Uterus (tissue), 4 donors: Measurements from ENCODE around the gene DNAJB12. TPM values are rescaled to one million over a fixed set of nuclear protein-coding genes. Genes with fewer than 3 reads are reported as not detected.
A peak's percentile ranks its signal among the peaks of the same experiment; 100 is the strongest.

Experiments used
- DNase-seq, 2 donors: peaks; one replicate each; pipeline ENCODE4 v3.0.0-alpha.2; 2019 to 2020
- H3K27ac ChIP-seq, 2 donors: fragments of 200-600 bp; sonication (generic); 1 replicate in 1 of 2; 2 replicates in 1 of 2; pipeline ENCODE4 v1.5.1; 2016 to 2018
- H3K27me3 ChIP-seq, 2 donors: fragments of 200-600 bp; sonication (generic); one replicate each; pipeline ENCODE4 v1.5.1; 2018 to 2019; ENCODE audit warnings: control low read depth in 1 of 2
- H3K36me3 ChIP-seq, 2 donors: fragments of 200-600 bp; sonication (generic); one replicate each; pipeline ENCODE4 v1.5.1; 2019; ENCODE audit warnings: control low read depth in 1 of 2
- H3K4me1 ChIP-seq, 2 donors: fragments of 200-600 bp; sonication (generic); one replicate each; pipeline ENCODE4 v1.5.1; 2018 to 2019; ENCODE audit warnings: control low read depth in 1 of 2
- H3K4me3 ChIP-seq, 2 donors: fragments of 200-600 bp; sonication (generic); 1 replicate in 1 of 2; 2 replicates in 1 of 2; pipeline ENCODE4 v1.5.1; 2018 to 2019; ENCODE audit warnings: mild to moderate bottlenecking in 1 of 2
- H3K9me3 ChIP-seq, 2 donors: fragments of 200-600 bp; sonication (generic); one replicate each; pipeline ENCODE4 v1.5.1; 2019; ENCODE audit warnings: control low read depth in 1 of 2
- POLR2A ChIP-seq, 2 donors: fragments of 450-650 bp; IDR thresholded peaks; one replicate each; pipeline ENCODE4 v1.6.1; 2016; ENCODE audit warnings: antibody characterized with exemption in 2 of 2, mild to moderate bottlenecking in 1 of 2, moderate library complexity in 1 of 2
- intact Hi-C: fragments of 100-400 bp; cut with DNase I; formaldehyde crosslinking; loops from one replicate; pipeline ENCODE4 v1.15.1; 2023; ENCODE audit warnings: low total_unique reads
- total RNA-seq, 4 donors: library from RNA; depleted of rRNA in 3 of 4; stranded (reverse); fragments of >200 nt in 3 of 4; gene quantifications; one replicate each; pipeline versions ENCODE4 v1.1.0 to v1.2.4, GENCODE V29; 2014 to 2023
- TF ChIP-seq, protein P1 (sequence below), 4 experiments: fragments of 200-600 bp in 2 of 4; fragments of 450-650 bp in 2 of 4; sonication (generic) in 2 of 4; IDR thresholded peaks; one replicate each; pipeline ENCODE4 v1.5.1; 2016 to 2019; ENCODE audit warnings: antibody characterized with exemption in 4 of 4, mild to moderate bottlenecking in 2 of 4, moderate library complexity in 1 of 4
- donor health status: DM: yes; HTN: yes; CAD: no.

The DNAJB12 gene
- total RNA-seq, 4 donors from 2014 or later: 18.4 to 34.8 (median 22.7) TPM

DNA sequence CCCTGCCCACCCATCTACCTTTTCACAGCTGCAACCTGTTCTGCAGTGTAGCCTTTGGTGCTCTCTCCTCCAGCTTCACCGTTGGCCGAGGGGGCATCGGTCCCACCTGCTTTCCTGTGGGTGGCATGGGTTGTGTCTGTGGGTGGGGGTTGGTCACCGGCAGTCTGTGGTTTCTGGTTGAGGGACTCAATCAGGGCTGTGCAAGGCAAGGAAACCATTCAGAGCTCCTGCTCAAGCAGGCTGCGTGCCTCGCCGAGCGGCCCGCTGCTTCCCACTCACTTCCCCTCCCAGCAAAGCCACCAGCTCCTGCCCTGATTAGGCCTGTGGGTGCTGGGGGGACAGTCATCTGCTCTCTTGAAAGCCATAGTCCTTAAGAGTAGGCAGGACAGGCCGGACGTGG lies 9.8 kb downstream of the DNAJB12 start:
- Histone ChIP-seq H3K4me1 (no peaks in the 10 kb centered on the region), H3K27ac (no peak overlapping the region), H3K4me3 (no peak overlapping the region), H3K36me3 (no peaks in the 10 kb centered on the region), H3K9me3 (no peaks in the 10 kb centered on the region), H3K27me3 (no peaks in the 10 kb centered on the region)
- DNase-seq: no peak
- TF ChIP-seq, protein P1, sequence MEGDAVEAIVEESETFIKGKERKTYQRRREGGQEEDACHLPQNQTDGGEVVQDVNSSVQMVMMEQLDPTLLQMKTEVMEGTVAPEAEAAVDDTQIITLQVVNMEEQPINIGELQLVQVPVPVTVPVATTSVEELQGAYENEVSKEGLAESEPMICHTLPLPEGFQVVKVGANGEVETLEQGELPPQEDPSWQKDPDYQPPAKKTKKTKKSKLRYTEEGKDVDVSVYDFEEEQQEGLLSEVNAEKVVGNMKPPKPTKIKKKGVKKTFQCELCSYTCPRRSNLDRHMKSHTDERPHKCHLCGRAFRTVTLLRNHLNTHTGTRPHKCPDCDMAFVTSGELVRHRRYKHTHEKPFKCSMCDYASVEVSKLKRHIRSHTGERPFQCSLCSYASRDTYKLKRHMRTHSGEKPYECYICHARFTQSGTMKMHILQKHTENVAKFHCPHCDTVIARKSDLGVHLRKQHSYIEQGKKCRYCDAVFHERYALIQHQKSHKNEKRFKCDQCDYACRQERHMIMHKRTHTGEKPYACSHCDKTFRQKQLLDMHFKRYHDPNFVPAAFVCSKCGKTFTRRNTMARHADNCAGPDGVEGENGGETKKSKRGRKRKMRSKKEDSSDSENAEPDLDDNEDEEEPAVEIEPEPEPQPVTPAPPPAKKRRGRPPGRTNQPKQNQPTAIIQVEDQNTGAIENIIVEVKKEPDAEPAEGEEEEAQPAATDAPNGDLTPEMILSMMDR (IDR thresholded peaks at IDR 0.05): no peak
- TF ChIP-seq POLR2A (IDR thresholded peaks at IDR 0.05): no peak
- intact Hi-C loops: no loop called here

DNA sequence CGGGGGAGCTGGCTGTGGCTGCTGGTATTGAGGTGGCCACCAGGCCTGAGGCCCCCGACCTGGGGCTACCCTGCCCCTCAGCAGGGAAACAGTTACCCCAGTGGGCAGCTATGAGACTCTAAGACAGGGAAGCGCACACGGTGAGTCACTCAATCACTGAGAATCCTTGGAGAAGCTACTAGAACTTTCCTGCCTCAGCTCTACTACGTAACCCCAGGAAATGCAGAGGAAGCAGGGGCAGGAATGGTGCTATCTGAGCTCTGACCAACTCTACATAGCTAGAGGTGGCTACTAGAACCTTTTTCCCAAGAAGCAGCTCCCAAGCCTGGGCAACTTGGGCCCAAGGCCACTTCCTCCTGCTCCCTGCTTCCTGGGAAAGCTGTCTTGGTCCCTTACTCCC lies 11.8 kb downstream of the DNAJB12 start:
- no peaks in the 10 kb centered on the region for H3K9me3 ChIP-seq
- H3K4me3 ChIP-seq: no peak overlapping the region
- DNase-seq: no peak
- TF ChIP-seq, protein P1 (IDR thresholded peaks at IDR 0.05): no peak
- TF ChIP-seq POLR2A (IDR thresholded peaks at IDR 0.05): no peak
- no peak overlapping the region for H3K27ac ChIP-seq
- no peaks in the 10 kb centered on the region for H3K4me1 ChIP-seq
- no peaks in the 10 kb centered on the region for H3K36me3 ChIP-seq
- intact Hi-C loops: no loop called here
- H3K27me3 ChIP-seq: no peaks in the 10 kb centered on the region

DNA sequence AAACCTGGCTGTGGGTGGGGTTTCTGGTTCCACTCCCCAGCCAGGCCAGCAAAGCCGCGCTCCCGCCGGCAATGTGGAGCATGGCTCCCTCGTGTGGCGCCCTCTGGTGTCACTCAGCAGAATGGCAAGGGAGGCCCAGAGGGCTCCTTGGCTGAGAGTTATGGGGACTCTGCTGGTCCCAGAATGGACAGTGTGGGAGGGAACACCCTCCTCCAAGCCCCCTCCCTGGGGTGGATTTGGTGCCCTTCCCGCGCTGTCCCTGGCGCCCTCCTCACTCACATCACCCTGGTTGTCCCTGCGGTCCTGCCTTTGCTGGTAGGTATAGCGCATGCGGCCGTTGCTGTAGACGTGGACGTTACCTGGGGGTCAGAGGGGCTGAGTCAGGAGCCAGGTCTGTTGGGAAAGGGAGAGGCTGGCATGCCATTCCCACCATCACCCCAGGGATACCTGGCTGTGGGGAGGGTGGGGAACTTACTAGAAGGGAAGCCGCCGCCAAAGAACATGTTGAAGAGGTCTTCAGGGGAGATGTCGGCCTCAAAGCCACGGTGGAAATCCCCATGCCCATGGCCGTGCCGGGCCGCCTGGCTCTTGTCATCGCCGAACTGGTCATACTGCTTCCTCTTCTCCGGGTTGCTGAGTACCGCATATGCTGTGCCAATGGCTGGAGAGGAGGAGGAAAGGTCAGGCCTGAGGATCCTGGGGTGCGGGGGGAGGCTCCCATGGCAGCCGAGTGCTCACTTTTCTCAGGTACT lies 14.0 kb downstream of the DNAJB12 start:
- H3K4me1 ChIP-seq: peaks cover 7% of the 10 kb centered on the region in 2 donors
- H3K4me3 ChIP-seq: no peak overlapping the region
- H3K36me3 ChIP-seq: no peaks in the 10 kb centered on the region
- H3K27ac ChIP-seq: no peak overlapping the region
- no peaks in the 10 kb centered on the region for H3K9me3 ChIP-seq
- no peaks in the 10 kb centered on the region for H3K27me3 ChIP-seq
- peak; percentile 60 to 72 for DNase-seq
- intact Hi-C loops: no loop called here
- TF ChIP-seq POLR2A (IDR thresholded peaks at IDR 0.05): no peak
- TF ChIP-seq, protein P1 (IDR thresholded peaks at IDR 0.05): peak; percentile 84 to 91 (median 88)

DNA sequence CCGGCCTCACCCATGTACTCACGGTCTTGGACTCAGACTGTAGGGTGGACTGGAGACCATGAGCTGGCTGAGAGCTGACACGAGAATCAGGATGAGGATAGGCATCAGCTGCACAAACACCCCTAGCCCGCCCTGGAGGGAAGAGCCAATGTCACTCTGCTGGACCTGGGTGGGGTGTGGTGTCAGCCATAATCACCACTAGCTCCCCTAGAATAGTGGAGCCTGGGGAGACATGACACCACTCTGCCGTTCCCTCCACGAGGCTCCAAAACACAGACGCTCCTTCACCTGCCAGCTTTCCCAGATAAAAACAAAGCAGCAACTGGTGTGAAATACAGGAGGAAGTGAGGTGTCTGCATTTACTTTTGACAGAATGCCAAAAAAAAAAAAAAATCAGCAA lies 16.5 kb downstream of the DNAJB12 start:
- Histone ChIP-seq H3K4me1 (peaks cover 7 to 14% of the 10 kb centered on the region in 2 donors), H3K4me3 (no peak overlapping the region), H3K36me3 (no peaks in the 10 kb centered on the region), H3K27ac (peak overlapping the region in 1 of 2 donors; percentile 10), H3K27me3 (no peaks in the 10 kb centered on the region), H3K9me3 (no peaks in the 10 kb centered on the region)
- TF ChIP-seq, protein P1 (IDR thresholded peaks at IDR 0.05): no peak
- no peak for TF ChIP-seq POLR2A (IDR thresholded peaks at IDR 0.05)
- no peak for DNase-seq
- intact Hi-C loops: loop anchor here (5.0 to 10.0 kb wide), 3 partner anchors 63 to 383 kb away; partner anchors contain the start of gene DDIT4

DNA sequence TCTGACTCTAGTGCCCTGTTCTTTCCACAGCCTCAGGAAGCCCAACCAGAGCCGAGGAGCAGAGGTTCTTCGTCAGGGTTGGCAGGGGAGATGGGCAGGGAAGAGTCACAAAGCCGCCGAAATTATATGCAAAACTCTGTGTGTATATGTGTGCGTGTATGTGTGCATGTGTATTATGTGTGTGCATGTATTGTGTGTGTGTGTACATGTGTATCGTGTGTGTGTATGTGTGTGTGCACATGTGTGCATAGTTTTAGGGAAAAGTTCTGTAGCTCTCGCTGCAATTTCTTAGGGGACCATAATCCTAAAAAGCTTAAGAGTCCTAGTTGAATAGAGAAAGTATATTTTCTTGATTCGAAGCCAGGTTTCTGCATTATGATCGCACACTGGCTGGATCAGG lies 17.0 kb downstream of the DNAJB12 start:
- Histone ChIP-seq H3K9me3 (no peaks in the 10 kb centered on the region), H3K27ac (peak overlapping the region; percentile 75 to 87)

More for the DNA sequence above, 17.0 kb downstream of the DNAJB12 start:
- Histone ChIP-seq H3K36me3 (no peaks in the 10 kb centered on the region), H3K4me1 (peaks cover 7 to 14% of the 10 kb centered on the region in 2 donors), H3K4me3 (no peak overlapping the region), H3K27me3 (no peaks in the 10 kb centered on the region)
- intact Hi-C loops: loop anchor here (5.0 to 10.0 kb wide), 3 partner anchors 63 to 383 kb away; partner anchors contain the start of gene DDIT4
- no peak for DNase-seq
- TF ChIP-seq POLR2A (IDR thresholded peaks at IDR 0.05): no peak
- TF ChIP-seq, protein P1 (IDR thresholded peaks at IDR 0.05): no peak
